Head of caudate nucleus (tissue), 42 donors: ENCODE data around the gene PEAK1.
A peak's percentile ranks its signal among the peaks of the same experiment; 100 is the strongest.

Source experiments
- DNase-seq, 42 donors: peaks; one replicate each; pipeline versions ENCODE4 v3.0.0 to v3.0.0-alpha.2; 2020 to 2021; ENCODE audit warnings: mixed read lengths in 7 of 42
- intact Hi-C: fragments of 100-400 bp; cut with DNase I; formaldehyde crosslinking; loops from one replicate; pipeline ENCODE4 v1.15.0; 2022

Gene PEAK1

GRCh38 chr15:77069521-77070121 is 350.3 kb downstream of the PEAK1 start:
- DNase-seq, result peak in 21 of 42 donors; percentile 16 to 59 (median 36)
- intact Hi-C loops, result loop anchor here (10.0 kb wide), 1 partner anchor 125 kb away; no protein-coding TSS in a partner anchor

DNA sequence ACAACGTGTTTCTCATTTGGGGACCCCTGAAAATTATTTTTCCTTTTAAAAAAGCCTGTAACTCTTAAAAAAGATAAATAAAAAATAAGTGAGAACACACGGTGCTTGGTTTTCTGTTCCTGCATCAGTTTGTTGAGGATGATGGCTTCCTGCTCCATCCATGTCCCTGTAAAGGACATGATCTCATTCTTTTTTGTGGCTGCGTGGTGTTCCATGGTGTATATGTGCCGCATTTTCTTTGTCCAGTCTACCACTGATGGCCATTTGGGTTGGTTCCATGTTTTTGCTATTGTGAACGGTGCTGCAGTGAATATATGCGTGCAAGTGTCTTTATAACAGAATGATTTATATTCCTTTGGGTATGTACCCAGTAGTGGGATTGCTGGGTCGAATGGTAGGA is 351.3 kb downstream of the PEAK1 start:
- DNase-seq, result no peak
- intact Hi-C loops, result no loop called here

DNA sequence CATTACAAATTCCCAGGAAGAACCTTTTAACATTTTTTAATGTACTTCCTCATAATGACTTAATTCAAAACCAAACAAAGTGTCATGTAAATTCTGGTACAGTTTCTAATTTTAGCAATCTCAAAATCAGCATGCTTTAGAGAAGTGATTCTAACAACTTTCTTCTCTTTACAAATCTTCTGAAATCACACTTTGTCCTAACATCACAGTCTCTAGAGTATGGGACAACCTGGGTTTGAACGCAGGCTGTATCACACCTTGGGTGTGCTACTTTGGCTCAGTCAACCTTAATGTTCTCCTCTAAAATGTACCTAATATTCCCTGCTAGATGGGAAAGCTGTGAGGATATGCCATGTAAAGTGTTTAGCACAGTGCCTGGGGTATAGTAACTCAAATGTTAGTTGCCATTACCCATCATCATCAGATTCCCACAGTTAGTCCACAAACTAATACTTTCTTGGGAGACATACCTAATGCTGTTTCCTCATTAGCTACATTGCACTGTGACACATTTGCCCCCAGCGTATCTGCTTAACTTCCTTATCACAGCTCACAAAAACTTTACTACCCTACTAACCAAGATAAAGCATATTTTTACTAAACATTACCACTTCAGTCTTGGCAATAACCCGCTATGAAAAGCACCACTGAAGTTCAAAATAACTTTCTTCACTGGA is 352.1 kb downstream of the PEAK1 start:
- intact Hi-C loops, result no loop called here
- DNase-seq, result no peak

- no peak for DNase-seq
- intact Hi-C loops, result no loop called here
These were observed 352.8 kb downstream of the PEAK1 start for GRCh38 chr15:77066971-77067690.

DNA sequence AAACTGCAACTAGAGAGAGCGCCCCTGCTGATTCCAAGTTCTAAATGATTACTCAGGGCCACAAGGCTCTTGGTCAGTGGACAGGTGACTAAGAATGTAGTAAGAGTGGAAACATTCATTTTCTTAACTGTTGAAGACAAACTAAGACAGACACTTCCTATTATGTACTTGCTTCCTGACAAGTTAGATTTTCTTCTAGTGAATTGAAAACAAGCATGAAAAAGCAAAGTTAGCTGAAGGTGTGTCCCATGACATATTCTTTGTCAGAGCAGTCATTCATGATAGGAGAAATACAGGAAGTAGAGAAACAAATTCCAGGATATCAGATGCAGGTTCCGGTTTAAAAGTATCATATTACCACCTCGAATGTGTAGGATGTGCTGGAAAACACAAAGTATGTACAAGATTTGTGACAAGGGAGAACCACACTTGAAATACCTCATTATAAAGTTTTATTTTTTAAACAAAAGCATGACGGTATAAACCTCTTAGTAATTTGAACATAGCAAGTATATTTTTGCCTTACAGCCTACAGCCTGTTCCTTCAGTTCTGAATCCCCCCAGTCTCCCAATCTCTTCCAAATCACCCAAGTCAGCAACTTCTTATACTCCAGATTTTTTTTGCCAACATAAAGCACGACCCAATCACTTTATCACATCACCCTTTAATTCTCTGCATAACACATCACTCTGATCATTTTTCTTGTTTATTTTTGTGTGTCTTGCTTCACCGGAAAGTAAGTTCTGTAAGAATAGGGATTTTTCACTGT is 355.2 kb downstream of the PEAK1 start:
- intact Hi-C loops, result no loop called here
- no peak for DNase-seq

DNA sequence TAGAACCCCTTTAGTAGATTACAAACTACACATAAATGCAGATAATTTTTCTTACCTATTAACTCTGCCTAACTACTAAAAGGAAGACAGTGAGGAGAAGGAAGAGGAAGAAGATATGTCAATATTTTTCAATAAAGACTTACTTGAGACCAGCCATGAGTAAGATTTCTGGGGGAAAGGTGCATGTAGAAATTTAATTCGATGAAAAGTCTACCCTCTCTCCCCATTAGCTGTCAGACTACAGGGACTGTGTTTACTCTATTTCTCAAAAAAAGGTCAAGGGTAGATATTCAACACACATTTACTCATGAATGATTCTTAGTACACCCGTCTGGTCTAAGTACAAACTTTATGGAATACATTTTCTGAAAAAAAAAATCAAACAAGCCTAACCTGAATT is 355.8 kb downstream of the PEAK1 start:
- DNase-seq, result no peak
- intact Hi-C loops, result no loop called here

GRCh38 chr15:77063249-77063648 is 356.7 kb downstream of the PEAK1 start:
- no peak for DNase-seq
- intact Hi-C loops, result no loop called here

- peak in 12 of 42 donors; percentile 20 to 82 (median 42) for DNase-seq
- intact Hi-C loops, result no loop called here
These were observed 359.4 kb downstream of the PEAK1 start for GRCh38 chr15:77060546-77060945.

DNA sequence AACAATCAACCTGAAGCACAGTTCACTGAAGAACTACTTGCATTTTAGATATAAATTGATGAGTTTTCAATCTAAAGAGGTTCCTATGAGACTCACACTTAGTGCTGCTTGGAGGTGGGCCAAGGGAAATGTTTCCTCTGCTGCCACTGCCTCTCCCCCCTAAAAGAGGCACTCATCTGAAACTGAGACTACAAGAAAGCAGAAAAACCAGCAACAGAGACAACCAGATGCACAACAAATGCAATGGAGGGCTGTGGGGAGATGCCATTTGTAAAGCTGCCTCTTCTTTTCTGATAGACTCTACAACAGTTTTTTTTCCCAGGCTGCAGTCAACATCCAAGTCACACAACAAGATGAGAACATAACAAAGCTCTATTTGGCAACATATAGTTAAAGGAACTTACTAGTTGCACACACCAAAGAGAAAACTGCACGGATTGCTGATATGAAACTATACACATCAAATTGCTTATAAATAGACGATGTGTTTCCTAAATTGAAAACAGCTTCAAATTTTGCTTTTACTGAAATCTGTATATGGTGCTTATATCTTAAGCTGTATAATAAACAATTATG is 360.0 kb downstream of the PEAK1 start:
- DNase-seq, result no peak
- intact Hi-C loops, result no loop called here

- intact Hi-C loops, result no loop called here
- DNase-seq, result no peak
These were observed 361.4 kb downstream of the PEAK1 start for GRCh38 chr15:77058468-77058867.

GRCh38 chr15:77057685-77058084 is 362.2 kb downstream of the PEAK1 start:
- no peak for DNase-seq
- intact Hi-C loops, result no loop called here

GRCh38 chr15:77057072-77057471 is 362.8 kb downstream of the PEAK1 start:
- intact Hi-C loops, result no loop called here

GRCh38 chr15:77053709-77054108 is 366.2 kb downstream of the PEAK1 start:
- no peak for DNase-seq
- intact Hi-C loops, result no loop called here

More at GRCh38 chr15:77057072-77057471, 362.8 kb downstream of the PEAK1 start:
- DNase-seq, result no peak

- DNase-seq, result no peak
- intact Hi-C loops, result no loop called here
These were observed 367.3 kb downstream of the PEAK1 start for GRCh38 chr15:77052556-77052955.
